ENCODE data around the gene SDF4.

Gene SDF4

DNA sequence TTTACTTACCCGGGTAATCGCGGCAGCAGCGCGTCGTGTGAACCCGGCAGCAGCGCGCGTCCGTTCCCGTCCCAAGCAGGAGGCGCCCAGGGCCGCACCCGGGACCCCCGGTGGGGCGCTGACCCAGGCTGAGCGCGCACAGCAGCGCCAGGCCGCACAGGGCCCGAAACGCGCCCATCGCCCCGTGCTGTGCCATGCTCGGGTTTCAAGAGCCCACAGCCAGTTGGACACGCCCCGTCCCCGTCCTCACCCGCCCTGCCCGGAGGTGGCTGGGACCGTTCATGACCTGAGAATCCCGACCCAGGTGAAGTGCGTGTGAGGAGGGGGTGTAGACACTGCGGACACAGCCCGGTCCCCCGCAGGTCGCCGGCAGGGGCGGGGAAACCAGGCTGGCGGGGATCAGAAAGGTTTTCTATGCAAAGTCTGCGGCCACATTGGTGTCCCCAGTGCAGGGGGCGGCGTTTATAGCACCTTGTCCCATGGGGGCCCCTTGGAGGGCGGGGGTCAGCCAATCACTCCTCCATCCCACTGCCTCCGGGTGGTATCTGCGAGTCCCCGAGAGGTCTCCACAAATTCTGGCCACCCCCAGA, 25.3 kb downstream of the SDF4 start, which contains the start of gene TNFRSF18:
TNFRSF18 (minus strand) TSS at position 217 of the 590 bp plus-strand sequence; CDS start at position 196, 21 bp downstream.
- Histone ChIP-seq H3K9ac (ENCODE audit: low read length) (peak within 1 kb of the TSS; percentile 22; the same call in 1 of the 2 replicates), H2AFZ (ENCODE audit: low read depth, low read length) (no peak within 1 kb of the TSS; the same call in 1 of the 2 replicates), H3K79me2 (ENCODE audit: low read length) (no peaks in the 10 kb centered on the region), H3K4me2 (ENCODE audit: low read length) (peak within 1 kb of the TSS; percentile 92), H3K36me3 (replicated peaks; ENCODE audit: low read depth, low read length) (no peaks in the 10 kb centered on the region), H3K27me3 (ENCODE audit: low read depth, low read length) (peaks cover 25% of the 10 kb centered on the region), H3K4me1 (ENCODE audit: low read length) (peaks cover 12% of the 10 kb centered on the region), H3K27ac (ENCODE audit: low read length) (no peak within 1 kb of the TSS), H3K4me3 (ENCODE audit: low read length) (peak within 1 kb of the TSS; percentile 68), H3K9me3 (ENCODE audit: insufficient read depth, low read length) (no peaks in the 10 kb centered on the region), H4K20me1 (ENCODE audit: insufficient read depth, low read length) (no peaks in the 10 kb centered on the region)
- TF ChIP-seq EZH2phosphoT487 (IDR thresholded peaks at IDR 0.05; ENCODE audit: low read depth): no peak
- TF ChIP-seq, protein P1, sequence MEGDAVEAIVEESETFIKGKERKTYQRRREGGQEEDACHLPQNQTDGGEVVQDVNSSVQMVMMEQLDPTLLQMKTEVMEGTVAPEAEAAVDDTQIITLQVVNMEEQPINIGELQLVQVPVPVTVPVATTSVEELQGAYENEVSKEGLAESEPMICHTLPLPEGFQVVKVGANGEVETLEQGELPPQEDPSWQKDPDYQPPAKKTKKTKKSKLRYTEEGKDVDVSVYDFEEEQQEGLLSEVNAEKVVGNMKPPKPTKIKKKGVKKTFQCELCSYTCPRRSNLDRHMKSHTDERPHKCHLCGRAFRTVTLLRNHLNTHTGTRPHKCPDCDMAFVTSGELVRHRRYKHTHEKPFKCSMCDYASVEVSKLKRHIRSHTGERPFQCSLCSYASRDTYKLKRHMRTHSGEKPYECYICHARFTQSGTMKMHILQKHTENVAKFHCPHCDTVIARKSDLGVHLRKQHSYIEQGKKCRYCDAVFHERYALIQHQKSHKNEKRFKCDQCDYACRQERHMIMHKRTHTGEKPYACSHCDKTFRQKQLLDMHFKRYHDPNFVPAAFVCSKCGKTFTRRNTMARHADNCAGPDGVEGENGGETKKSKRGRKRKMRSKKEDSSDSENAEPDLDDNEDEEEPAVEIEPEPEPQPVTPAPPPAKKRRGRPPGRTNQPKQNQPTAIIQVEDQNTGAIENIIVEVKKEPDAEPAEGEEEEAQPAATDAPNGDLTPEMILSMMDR (IDR thresholded peaks at IDR 0.05; ENCODE audit: low read depth, low read length): no peak

DNA sequence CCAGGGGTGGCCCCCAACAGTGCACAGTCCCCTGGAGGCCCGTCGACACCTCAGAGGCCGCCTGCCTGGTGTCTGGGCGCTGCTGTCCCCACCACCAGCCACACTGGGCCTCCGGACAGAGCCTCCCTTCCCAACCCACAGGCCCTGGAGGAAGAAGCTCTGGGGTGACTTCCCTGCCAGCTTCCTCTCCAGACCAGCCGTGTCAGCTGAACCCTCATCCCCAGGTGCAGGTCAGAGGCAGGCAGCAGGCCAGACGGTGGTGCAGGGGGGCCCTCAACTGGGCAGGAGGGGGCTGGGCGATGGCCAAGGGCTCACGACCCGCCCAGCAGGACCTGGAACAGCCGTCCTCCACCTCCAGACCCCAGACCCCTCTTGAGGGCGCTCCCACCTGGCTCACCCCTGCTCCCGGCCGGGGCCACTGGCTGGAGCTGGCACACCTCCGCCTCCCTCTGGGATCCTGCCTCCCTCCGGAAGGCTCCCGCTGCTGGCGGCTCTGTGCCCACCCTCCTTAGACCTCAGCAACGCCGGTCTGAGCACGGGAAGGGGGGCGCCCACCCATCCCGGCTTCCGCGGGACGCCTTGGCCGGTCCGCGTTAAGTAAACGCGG, 25.9 kb downstream of the SDF4 start:
- no peaks in the 10 kb centered on the region for H4K20me1 ChIP-seq (ENCODE audit: insufficient read depth, low read length)
- no peaks in the 10 kb centered on the region for H3K9me3 ChIP-seq (ENCODE audit: insufficient read depth, low read length)
- H3K4me3 ChIP-seq (ENCODE audit: low read length): peak overlapping the region; percentile 68
- peak overlapping the region; percentile 92 for H3K4me2 ChIP-seq (ENCODE audit: low read length)
- no peaks in the 10 kb centered on the region for H3K79me2 ChIP-seq (ENCODE audit: low read length)
- TF ChIP-seq, protein P1 (IDR thresholded peaks at IDR 0.05; ENCODE audit: low read depth, low read length): peak; percentile 13; the same call in 1 of the 2 replicates
- no peak for TF ChIP-seq EZH2phosphoT487 (IDR thresholded peaks at IDR 0.05; ENCODE audit: low read depth)
- H3K9ac ChIP-seq (ENCODE audit: low read length): peak overlapping the region; percentile 22; the same call in 1 of the 2 replicates
- H3K27ac ChIP-seq (ENCODE audit: low read length): no peak overlapping the region
- no peak overlapping the region; the same call in 1 of the 2 replicates for H2AFZ ChIP-seq (ENCODE audit: low read depth, low read length)
- H3K36me3 ChIP-seq (replicated peaks; ENCODE audit: low read depth, low read length): no peaks in the 10 kb centered on the region
- H3K27me3 ChIP-seq (ENCODE audit: low read depth, low read length): peaks cover 25% of the 10 kb centered on the region
- H3K4me1 ChIP-seq (ENCODE audit: low read length): peaks cover 12% of the 10 kb centered on the region

DNA sequence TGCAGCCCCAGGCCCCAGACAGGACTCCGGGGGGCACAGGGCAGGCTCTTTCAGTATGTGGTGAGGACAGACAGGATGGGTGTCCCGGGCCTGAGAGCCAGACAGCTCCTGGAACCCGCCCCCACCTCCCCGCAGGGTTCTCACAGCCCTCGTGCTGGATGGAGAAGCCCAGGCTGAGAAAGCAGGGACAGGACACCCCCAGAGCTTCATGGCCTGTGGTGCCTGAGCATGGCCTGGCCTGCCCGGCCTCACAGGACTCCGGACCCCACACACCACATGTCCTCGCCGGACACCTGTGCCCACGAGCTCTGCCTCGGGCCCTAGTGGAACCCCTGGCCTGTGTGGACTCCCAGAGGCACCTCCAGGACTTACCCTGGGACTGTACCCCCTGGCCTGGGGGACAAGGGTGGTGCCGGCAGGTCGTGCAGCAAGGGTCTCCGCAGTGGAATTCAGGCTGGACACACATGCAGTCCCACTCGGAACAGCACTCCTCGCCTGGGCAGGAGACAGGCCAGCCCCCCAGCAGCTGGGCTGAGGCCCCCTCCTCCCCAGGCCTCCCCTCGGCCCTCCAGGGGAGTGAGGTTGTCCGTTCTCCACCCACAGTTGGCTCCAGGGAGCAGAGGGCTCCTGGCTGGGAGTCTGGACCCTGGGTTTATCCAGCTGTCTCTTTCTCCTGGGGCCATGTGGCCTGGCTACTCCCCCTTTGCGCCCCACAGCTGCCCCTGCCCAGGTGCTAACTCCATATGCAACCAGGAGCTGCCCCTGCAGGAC, 26.6 kb downstream of the SDF4 start:
- H3K27me3 ChIP-seq (ENCODE audit: low read depth, low read length): peaks cover 32% of the 10 kb centered on the region
- no peak overlapping the region for H3K27ac ChIP-seq (ENCODE audit: low read length)
- no peak overlapping the region for H3K4me2 ChIP-seq (ENCODE audit: low read length)
- peak overlapping the region; percentile 68; the same call in 1 of the 2 replicates for H3K4me3 ChIP-seq (ENCODE audit: low read length)
- no peak for TF ChIP-seq EZH2phosphoT487 (IDR thresholded peaks at IDR 0.05; ENCODE audit: low read depth)
- TF ChIP-seq, protein P1 (IDR thresholded peaks at IDR 0.05; ENCODE audit: low read depth, low read length): no peak
- H3K36me3 ChIP-seq (replicated peaks; ENCODE audit: low read depth, low read length): no peaks in the 10 kb centered on the region
- no peaks in the 10 kb centered on the region for H4K20me1 ChIP-seq (ENCODE audit: insufficient read depth, low read length)
- H3K79me2 ChIP-seq (ENCODE audit: low read length): no peaks in the 10 kb centered on the region
- H3K4me1 ChIP-seq (ENCODE audit: low read length): peaks cover 12% of the 10 kb centered on the region
- no peak overlapping the region for H3K9ac ChIP-seq (ENCODE audit: low read length)
- no peaks in the 10 kb centered on the region for H3K9me3 ChIP-seq (ENCODE audit: insufficient read depth, low read length)
- H2AFZ ChIP-seq (ENCODE audit: low read depth, low read length): no peak overlapping the region

DNA sequence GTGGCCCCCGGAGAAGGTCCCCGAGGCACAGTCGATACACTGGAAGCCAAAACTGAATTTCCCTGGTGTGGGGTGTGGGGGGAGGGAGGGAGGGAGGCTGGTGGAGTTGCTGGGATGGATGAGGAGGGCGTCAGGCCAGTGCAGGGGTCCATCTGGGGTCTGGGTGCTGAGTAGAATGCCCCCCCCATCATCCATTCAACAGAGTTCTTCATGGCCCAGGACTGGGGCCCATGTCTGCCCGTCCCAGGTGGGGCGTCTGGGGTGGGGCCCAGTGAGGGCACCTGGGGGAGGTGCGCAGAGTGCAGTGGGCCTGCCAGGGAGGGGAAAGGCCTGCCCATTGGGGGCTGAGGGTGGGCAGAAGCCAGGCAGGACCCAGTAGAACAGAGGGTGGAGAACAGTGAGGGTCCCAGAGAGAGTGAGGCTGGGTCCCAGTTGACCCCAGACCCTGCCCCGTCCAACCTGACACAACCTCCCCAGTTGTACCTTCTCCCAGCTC, 27.3 kb downstream of the SDF4 start:
- Histone ChIP-seq H4K20me1 (ENCODE audit: insufficient read depth, low read length) (no peaks in the 10 kb centered on the region), H3K4me3 (ENCODE audit: low read length) (no peak overlapping the region), H3K27ac (ENCODE audit: low read length) (no peak overlapping the region), H2AFZ (ENCODE audit: low read depth, low read length) (no peak overlapping the region), H3K9ac (ENCODE audit: low read length) (no peak overlapping the region), H3K9me3 (ENCODE audit: insufficient read depth, low read length) (no peaks in the 10 kb centered on the region), H3K4me1 (ENCODE audit: low read length) (peaks cover 12% of the 10 kb centered on the region), H3K79me2 (ENCODE audit: low read length) (no peaks in the 10 kb centered on the region), H3K36me3 (replicated peaks; ENCODE audit: low read depth, low read length) (no peaks in the 10 kb centered on the region), H3K27me3 (ENCODE audit: low read depth, low read length) (peaks cover 33% of the 10 kb centered on the region), H3K4me2 (ENCODE audit: low read length) (no peak overlapping the region)
- no peak for TF ChIP-seq EZH2phosphoT487 (IDR thresholded peaks at IDR 0.05; ENCODE audit: low read depth)
- TF ChIP-seq, protein P1 (IDR thresholded peaks at IDR 0.05; ENCODE audit: low read depth, low read length): no peak

Measured in OCI-LY3 (cell line).